Activated CD4-positive, alpha-beta T cell treated with anti-CD3 and anti-CD28 coated beads for 4 hours (primary cell): ENCODE measurements around the gene EARS2.
"Not testable (repeated sequence)": the region's sequence is repeated elsewhere in the genome, so short reads cannot be mapped to it uniquely, and the experiment has no call there.

Experiments
- DNase-seq, 2 donors: peaks; one replicate each; pipeline ENCODE4 v3.0.0-alpha.2; 2020

Gene EARS2

GRCh38 chr16:23566724-23567123 lies 9.6 kb upstream of the EARS2 start:
- no peak for DNase-seq

DNA sequence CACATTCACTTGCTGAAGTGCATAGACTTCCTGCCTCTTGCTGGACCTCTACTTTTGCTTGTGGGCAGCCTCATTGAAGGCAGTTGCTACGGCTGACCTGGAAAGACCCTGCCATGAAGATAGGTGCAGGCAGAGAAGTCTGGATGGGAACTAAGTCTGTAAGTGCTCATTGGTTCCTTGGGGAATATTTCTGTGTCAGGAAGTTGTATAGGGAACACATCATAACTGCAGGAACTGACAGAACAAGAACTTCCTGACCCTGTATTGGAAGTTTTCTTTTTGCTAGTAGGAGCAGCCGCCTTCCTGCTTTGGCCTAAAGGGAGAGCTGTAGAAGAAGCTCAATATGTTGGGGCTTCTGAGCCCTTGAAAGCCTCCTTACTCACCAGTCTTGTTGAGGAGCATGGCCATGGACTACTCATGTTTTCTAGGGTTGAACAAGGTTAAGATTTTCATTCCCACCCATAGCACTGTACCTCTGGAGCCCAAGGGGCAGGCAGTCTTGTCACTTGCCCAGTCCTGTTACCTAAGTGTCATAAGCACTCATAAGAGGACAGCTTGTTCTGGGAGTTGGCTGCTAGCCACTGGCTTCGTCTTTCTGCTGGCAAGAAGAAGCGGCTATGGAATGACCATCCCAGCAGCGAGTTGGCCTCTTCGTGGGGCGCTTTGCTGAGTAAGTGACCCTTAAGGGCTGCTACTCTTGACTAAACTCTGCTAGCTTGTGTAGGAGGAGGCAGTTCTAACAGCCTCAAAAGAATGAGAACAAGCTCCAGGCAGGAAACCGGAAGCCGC lies 7.6 kb upstream of the EARS2 start:
- DNase-seq, result no peak

GRCh38 chr16:23563186-23563585 lies 6.0 kb upstream of the EARS2 start:
- no peak for DNase-seq

GRCh38 chr16:23562505-23562904 lies 5.4 kb upstream of the EARS2 start:
- DNase-seq, result no peak

- DNase-seq, result no peak
Measured at GRCh38 chr16:23561586-23561985, 4.4 kb upstream of the EARS2 start.

DNA sequence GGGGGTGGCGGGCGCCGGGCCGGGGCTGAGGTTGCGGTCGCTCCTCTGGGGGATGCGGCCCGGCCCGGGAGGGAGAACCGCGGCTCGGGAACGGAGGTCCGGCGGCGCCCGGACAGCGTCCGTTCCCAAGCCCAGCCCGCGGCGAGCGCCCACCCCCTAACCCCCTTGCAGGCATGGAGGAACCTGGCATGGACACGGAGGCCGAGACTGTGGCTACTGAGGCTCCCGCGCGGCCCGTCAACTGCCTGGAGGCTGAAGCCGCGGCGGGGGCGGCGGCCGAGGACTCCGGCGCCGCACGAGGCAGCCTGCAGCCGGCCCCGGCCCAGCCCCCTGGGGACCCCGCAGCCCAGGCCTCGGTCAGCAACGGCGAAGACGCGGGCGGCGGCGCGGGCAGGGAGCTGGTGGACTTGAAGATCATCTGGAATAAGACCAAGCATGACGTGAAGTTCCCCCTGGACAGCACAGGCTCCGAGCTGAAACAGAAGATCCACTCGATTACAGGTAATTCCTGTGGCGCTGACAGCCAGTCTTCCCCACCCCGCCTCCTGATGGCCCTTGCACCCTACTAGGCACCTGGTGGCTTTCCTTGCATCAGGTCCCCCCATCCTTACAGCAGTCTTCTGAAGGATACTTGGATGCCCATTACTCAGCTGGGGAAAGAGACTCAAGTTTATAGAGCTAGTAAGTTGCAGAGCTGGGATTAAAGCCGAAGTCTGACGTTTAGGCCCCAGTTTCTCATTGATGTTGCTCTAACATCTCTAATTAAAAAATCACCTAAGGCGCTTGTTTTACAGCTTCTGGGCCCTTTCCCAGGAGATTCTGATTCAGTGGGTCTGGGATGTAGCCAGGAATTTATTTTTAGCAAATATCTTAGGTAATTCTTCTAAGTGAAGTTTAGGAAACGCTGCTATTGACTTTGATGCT lies 891 bp upstream of the EARS2 start:
- DNase-seq, result peak in 1 of 2 donors; percentile 5

GRCh38 chr16:23554536-23554935 lies 2.6 kb downstream of the EARS2 start:
- no peak for DNase-seq

- DNase-seq, result no peak
Measured at GRCh38 chr16:23552161-23552560, 5.0 kb downstream of the EARS2 start.

DNA sequence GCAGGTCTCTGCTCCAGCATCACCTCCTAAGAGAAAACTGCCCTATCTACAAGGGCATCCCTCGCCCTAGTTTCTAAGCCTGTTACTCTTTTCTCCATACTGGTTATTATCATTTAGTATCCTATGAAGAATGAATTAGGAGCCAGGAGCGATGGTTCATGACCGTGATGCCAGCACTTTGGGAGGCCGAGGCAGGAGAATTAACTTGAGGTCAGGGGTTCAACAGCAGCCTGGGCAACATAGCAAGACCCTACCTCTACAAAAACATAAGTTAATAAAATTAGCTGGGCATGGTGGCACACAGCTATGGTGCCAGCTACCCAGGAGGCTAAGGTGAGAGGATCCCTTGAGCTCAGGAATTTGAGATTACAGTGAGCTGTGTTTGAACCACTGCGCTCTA lies 7.2 kb downstream of the EARS2 start:
- no peak for DNase-seq

DNA sequence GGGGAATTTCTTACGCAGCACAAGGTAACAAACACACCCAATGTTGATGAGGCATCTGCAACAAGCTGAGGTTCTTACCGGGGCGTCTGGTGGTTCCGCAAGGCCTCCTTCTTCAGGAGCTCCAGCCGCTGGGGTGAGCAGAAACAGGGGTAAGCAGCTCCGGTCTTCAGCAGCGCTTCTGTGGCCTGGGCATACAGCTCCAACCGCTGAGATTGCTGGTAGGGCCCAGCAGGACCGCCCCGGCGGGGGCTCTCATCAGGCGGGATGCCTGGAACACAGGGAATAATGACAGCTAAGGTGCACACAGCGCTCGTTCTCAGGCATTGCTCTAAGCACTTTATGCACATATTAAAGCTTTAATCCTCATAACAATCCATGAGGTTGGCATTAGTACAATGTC lies 12.7 kb downstream of the EARS2 start:
- DNase-seq, result no peak

DNA sequence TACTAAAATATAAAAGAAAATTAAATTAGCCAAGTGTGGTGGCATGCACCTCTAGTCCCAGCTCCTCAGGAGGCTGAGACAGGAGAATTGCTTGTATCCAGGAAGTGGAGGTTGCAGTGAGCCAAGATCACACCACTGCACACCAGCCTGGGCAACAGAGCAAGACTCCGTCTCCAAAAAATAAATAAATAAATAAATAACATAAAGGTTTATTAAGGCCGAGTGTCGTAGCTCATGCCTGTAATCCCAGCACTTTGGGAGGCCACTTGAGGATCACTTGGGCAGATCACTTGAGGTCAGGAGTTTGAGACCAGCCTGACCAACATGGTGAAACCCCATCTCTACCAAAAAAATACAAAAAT lies 16.4 kb downstream of the EARS2 start:
- not testable (repeated sequence) for DNase-seq

DNA sequence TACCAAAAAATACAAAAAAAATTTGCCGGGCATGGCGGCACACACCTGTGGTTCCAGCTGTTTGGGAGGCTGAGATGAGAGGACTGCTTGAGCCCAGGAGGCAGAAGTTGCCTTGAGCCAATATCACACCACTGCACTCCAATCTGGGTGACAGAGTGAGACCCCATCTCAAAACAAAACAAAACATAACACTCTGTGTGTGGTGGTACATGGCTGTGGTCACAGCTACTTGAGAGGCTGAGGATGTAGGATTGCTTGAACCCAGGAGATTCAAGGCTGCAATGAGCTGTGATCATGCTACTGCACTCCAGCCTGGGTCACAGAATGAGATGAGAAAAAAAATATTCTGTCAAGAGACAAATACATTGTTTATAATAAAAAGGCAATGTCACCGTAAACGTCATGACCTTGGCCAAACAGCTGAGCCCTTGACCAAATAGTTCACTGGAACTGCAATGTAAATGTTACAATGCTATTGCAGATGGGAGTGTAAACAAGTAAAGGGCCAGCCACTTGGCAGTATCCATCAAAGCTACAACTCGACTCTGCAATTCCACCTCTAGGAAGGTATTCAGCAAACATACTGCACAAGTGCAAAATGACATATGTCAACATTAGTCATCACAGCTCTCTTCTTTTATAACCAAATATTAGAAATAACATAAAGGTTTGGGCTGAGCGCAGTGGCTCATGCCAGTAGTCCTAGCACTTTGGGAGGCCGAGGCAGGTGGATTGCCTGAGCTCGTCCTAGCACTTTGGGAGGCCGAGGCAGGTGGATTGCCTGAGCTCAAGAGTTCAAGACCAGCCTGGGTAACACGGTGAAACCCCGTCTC lies 16.9 kb downstream of the EARS2 start:
- DNase-seq, result no peak

GRCh38 chr16:23538919-23539278 lies 18.3 kb downstream of the EARS2 start:
- no peak for DNase-seq

GRCh38 chr16:23537390-23537789 lies 19.8 kb downstream of the EARS2 start:
- no peak for DNase-seq

DNA sequence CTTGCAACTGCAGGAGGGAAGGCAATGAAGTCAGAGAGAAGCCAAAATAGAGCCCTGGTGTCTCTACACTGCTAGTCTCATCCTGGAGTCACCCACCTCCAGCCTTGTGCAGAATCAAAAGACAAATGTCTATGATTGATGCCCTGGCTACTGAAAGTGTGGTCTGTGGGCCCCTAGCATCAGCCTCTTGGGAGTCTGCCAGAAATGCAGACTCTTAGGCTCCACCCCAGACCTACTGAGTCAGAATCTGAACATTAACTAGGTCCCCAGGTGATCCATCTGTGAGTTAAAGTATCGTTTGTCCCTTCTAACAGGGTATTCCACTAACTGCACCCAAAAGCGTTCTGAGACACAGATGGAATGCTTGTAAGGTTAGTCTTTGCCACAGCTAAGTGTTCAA lies 21.2 kb downstream of the EARS2 start:
- no peak for DNase-seq

DNA sequence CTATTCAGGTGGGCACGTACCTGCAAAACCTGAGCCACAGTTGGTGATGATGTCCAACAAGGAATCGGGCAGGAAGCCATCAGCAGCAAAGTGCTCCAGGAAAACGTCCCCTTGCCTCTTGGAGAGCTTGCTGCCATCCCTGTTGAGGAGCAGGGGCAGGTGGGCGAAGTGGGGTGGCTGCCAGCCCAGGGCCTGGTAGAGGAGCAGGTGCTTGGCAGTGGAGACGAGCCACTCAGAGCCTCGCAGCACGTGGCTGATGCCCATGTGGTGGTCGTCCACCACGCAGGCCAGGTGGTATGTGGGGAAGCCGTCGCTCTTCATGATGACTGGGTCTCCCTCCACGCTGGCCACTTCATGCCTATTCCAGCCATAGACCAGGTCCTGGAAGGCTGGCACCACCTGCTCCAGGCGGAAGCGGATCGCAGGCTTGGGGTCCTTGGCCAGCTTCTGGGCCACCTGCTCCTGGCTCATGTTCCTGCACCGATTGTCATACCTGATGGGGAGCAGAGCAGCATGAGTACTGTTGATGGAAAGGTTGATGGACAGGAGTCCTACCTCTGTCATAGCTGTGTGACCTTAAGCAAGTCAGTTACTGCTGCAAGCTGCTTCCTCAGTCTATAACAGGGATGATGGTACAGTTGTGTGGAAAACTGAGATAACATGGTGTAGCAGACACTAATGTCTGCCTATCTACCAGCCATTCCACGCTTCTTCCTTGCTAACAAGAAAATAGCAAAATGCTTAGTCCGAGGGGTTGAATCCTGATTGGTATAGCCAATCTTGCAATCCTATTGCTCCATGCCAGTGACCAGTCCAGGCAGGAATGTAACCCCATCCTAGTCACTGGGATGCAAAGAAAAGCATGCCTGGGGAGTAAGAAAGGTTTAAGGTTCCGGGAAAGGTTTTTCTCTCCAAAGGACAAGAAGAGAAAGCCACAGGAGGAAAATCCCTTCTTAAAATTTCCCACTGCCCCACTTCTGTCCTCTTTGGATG lies 22.0 kb downstream of the EARS2 start:
- no peak for DNase-seq

GRCh38 chr16:23532448-23532847 lies 24.7 kb downstream of the EARS2 start:
- DNase-seq, result no peak

DNA sequence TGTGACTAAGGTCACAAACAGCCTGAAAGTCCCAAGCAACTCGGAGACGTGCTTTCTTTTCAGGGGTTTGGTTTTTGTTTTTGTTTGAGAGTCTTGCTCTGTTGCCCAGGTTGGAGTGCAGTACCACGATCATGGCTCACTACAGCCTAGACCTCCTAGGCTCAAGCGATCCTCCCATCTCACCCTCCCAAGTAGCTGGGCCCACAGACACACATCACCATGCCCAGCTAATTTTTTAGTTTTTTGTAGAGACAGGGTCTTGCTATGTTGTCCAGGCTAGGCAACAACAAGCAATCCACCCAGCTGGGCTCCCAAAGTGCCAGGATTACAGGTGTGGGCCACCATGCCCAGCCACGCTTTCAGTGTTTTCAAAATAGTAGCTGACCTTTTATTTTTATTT lies 27.1 kb downstream of the EARS2 start:
- no peak for DNase-seq

- DNase-seq, result no peak
Measured at GRCh38 chr16:23528644-23529310, 28.4 kb downstream of the EARS2 start.

GRCh38 chr16:23527961-23528643 lies 29.0 kb downstream of the EARS2 start:
- no peak for DNase-seq

DNA sequence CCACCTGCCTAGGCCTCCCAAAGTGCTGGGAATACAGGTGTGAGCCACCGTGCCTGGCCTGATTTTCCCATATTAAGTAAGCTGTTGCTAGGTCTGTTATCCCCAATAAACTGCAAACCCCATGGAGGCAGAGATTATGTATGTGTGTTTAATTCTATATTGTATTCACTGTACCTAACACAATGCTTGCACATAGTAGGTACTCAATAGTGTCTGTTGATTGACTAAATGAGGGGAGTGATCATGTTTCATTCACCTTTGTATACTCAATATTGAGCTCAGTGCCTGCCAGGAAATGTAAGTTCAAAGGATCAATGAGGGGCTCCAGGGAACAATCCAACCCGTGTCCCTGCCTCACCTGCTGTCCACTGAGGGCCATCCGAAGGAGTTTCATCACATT lies 32.3 kb downstream of the EARS2 start:
- no peak for DNase-seq
